ENCODE data around the gene EPC2. TPM values are rescaled to one million over a fixed set of nuclear protein-coding genes. Genes with fewer than 3 reads are reported as not detected.

Gene EPC2
- total RNA-seq, 1 experiment from 2014 or later = 32.4 TPM

DNA sequence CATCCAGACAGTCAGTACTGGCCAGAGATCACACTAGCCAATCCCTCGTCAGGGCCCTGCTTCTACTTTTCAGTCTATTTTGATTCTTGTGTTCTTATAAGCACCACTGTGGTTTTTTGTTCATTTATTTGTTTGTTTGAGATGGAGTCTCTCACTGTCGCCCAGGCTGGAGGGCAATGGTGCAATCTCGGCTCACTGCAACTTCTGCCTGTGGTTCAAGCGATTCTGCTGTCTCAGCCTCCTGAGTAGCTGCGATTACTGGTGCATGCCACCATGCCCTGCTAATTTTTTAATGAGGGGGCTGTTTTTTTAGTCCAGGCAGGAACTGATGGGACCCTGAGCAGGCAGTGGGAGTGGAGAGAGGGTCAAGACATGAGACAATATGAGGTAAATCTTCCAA, 165.5 kb downstream of the EPC2 start:
- Histone ChIP-seq H3K36me3 (ENCODE audit: insufficient read depth, low read length, poor library complexity, severe bottlenecking) (no peaks in the 10 kb centered on the region), H3K4me3 (ENCODE audit: low read depth, low read length, poor library complexity, severe bottlenecking) (no peak overlapping the region), H3K9me3 (ENCODE audit: low read depth, low read length, poor library complexity, severe bottlenecking) (no peaks in the 10 kb centered on the region), H3K27ac (ENCODE audit: low read depth, low read length, poor library complexity, severe bottlenecking) (no peak overlapping the region), H3K4me1 (ENCODE audit: insufficient read depth, low read length, poor library complexity, severe bottlenecking) (no peaks in the 10 kb centered on the region), H3K27me3 (replicated peaks; ENCODE audit: insufficient read depth, low read depth, low read length, poor library complexity) (no peaks in the 10 kb centered on the region)
- CTCF ChIA-PET = no interaction called here
- TF ChIP-seq, protein P1, sequence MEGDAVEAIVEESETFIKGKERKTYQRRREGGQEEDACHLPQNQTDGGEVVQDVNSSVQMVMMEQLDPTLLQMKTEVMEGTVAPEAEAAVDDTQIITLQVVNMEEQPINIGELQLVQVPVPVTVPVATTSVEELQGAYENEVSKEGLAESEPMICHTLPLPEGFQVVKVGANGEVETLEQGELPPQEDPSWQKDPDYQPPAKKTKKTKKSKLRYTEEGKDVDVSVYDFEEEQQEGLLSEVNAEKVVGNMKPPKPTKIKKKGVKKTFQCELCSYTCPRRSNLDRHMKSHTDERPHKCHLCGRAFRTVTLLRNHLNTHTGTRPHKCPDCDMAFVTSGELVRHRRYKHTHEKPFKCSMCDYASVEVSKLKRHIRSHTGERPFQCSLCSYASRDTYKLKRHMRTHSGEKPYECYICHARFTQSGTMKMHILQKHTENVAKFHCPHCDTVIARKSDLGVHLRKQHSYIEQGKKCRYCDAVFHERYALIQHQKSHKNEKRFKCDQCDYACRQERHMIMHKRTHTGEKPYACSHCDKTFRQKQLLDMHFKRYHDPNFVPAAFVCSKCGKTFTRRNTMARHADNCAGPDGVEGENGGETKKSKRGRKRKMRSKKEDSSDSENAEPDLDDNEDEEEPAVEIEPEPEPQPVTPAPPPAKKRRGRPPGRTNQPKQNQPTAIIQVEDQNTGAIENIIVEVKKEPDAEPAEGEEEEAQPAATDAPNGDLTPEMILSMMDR (conservative IDR thresholded peaks at IDR 0.05; ENCODE audit: low read depth, low read length) = no peak
- no peak for TF ChIP-seq EZH2 (IDR thresholded peaks at IDR 0.05; ENCODE audit: borderline replicate concordance, low read depth, low read length, poor library complexity, severe bottlenecking)
- BruUV-seq (replicated peaks) = no TSS peak
- no peak for DNase-seq (ENCODE audit: low spot score)
- intact Hi-C loops (cut with micrococcal nuclease; ENCODE audit: unreplicated experiment) = no loop called here
- POLR2A ChIA-PET (ENCODE audit: low non-redundant PET) = no interaction called here

DNA sequence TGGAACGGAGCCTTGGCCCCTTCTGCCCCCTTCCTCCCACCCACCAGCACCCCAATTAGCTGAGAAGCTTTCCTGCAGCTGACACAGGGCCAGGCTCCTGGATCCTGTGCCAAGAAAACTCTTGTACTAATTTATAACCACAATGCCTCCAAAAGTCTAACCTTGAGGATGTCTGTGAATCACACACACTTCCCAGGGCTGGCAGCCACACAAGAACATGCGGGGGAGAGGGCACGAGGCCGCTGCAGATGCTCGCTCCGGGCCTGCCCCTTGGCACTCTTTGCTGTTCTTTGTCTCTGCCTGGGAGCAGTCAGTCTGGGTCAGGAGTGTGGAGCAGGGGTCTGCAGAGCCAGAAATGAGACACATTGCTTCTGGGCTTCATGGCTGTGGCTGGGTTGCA, 167.8 kb downstream of the EPC2 start:
- H3K27ac ChIP-seq (ENCODE audit: low read depth, low read length, poor library complexity, severe bottlenecking) = no peak overlapping the region
- no peak for DNase-seq (ENCODE audit: low spot score)
- H3K27me3 ChIP-seq (replicated peaks; ENCODE audit: insufficient read depth, low read depth, low read length, poor library complexity) = no peaks in the 10 kb centered on the region
- BruUV-seq (replicated peaks) = no TSS peak
- POLR2A ChIA-PET (ENCODE audit: low non-redundant PET) = no interaction called here
- no peak overlapping the region for H3K4me3 ChIP-seq (ENCODE audit: low read depth, low read length, poor library complexity, severe bottlenecking)
- TF ChIP-seq, protein P1 (conservative IDR thresholded peaks at IDR 0.05; ENCODE audit: low read depth, low read length) = no peak
- TF ChIP-seq EZH2 (IDR thresholded peaks at IDR 0.05; ENCODE audit: borderline replicate concordance, low read depth, low read length, poor library complexity, severe bottlenecking) = no peak
- CTCF ChIA-PET = no interaction called here
- H3K36me3 ChIP-seq (ENCODE audit: insufficient read depth, low read length, poor library complexity, severe bottlenecking) = no peaks in the 10 kb centered on the region
- intact Hi-C loops (cut with micrococcal nuclease; ENCODE audit: unreplicated experiment) = no loop called here
- peaks cover 3% of the 10 kb centered on the region for H3K4me1 ChIP-seq (ENCODE audit: insufficient read depth, low read length, poor library complexity, severe bottlenecking)
- no peaks in the 10 kb centered on the region for H3K9me3 ChIP-seq (ENCODE audit: low read depth, low read length, poor library complexity, severe bottlenecking)

DNA sequence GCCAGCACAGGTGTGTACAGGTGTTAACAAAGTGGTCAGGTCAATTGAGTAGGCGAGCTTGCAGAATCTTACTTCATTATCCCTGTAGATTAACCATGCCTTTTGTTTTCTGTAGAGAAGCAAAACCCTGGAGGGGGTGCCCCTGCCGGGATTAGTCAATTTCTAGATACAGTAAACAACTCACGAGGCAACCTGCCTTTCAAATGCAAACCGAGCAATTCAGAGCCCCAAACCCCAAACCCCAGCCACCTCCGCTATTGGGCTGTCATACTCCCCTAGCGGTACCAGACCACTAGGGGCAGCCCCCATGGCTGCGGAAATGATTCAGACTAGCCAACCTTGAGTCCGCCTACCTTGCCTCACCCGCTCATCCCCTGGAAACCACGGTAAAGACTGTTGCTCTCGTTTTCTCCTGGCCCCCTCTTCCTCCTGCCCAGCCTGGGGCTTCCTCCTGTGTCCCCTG, 169.1 kb downstream of the EPC2 start:
- no peak overlapping the region for H3K27ac ChIP-seq (ENCODE audit: low read depth, low read length, poor library complexity, severe bottlenecking)
- intact Hi-C loops (cut with micrococcal nuclease; ENCODE audit: unreplicated experiment) = no loop called here
- ChIA-PET POLR2A (ENCODE audit: low non-redundant PET) (no interaction called here), CTCF (no interaction called here)
- no TSS peak for BruUV-seq (replicated peaks)
- H3K27me3 ChIP-seq (replicated peaks; ENCODE audit: insufficient read depth, low read depth, low read length, poor library complexity) = no peaks in the 10 kb centered on the region
- no peak for DNase-seq (ENCODE audit: low spot score)
- H3K36me3 ChIP-seq (ENCODE audit: insufficient read depth, low read length, poor library complexity, severe bottlenecking) = no peaks in the 10 kb centered on the region
- no peak overlapping the region for H3K4me3 ChIP-seq (ENCODE audit: low read depth, low read length, poor library complexity, severe bottlenecking)
- H3K9me3 ChIP-seq (ENCODE audit: low read depth, low read length, poor library complexity, severe bottlenecking) = no peaks in the 10 kb centered on the region
- no peak for TF ChIP-seq EZH2 (IDR thresholded peaks at IDR 0.05; ENCODE audit: borderline replicate concordance, low read depth, low read length, poor library complexity, severe bottlenecking)
- TF ChIP-seq, protein P1 (conservative IDR thresholded peaks at IDR 0.05; ENCODE audit: low read depth, low read length) = no peak
- peaks cover 7% of the 10 kb centered on the region for H3K4me1 ChIP-seq (ENCODE audit: insufficient read depth, low read length, poor library complexity, severe bottlenecking)
